Glutamatergic neuron (in vitro differentiated cells): ENCODE data around the gene G6PD. TPM values are rescaled to one million over a fixed set of nuclear protein-coding genes. Genes with fewer than 3 reads are reported as not detected.
"Not testable (repeated sequence)": the region's sequence is repeated elsewhere in the genome, so short reads cannot be mapped to it uniquely, and the experiment has no call there.

Experiments
- DNase-seq: peaks from one replicate; pipeline ENCODE4 v3.0.0; 2022
- H3K27ac Mint-ChIP-seq: one replicate; pipeline ENCODE4 v1.8.0; 2020; ENCODE audit warnings: mild to moderate bottlenecking, mixed read lengths, inconsistent platforms; ENCODE audit not compliant: unreplicated experiment
- H3K27me3 Mint-ChIP-seq: one replicate; pipeline ENCODE4 v1.8.0; 2020; ENCODE audit warnings: mild to moderate bottlenecking, moderate library complexity, mixed read lengths, inconsistent platforms; ENCODE audit not compliant: unreplicated experiment
- H3K36me3 Mint-ChIP-seq: one replicate; pipeline ENCODE4 v1.8.0; 2020; ENCODE audit warnings: mild to moderate bottlenecking, mixed read lengths, inconsistent platforms; ENCODE audit not compliant: unreplicated experiment
- H3K4me1 Mint-ChIP-seq: one replicate; pipeline ENCODE4 v1.8.0; 2020; ENCODE audit warnings: mild to moderate bottlenecking, low read depth, mixed read lengths, inconsistent platforms; ENCODE audit not compliant: unreplicated experiment
- H3K4me3 Mint-ChIP-seq: one replicate; pipeline ENCODE4 v1.8.0; 2020; ENCODE audit warnings: mild to moderate bottlenecking, mixed read lengths, inconsistent platforms; ENCODE audit not compliant: unreplicated experiment
- H3K9me3 Mint-ChIP-seq: one replicate; pipeline ENCODE4 v1.8.0; 2020; ENCODE audit warnings: mild to moderate bottlenecking, moderate library complexity, mixed read lengths, inconsistent platforms; ENCODE audit not compliant: unreplicated experiment
- long read RNA-seq: library from polyadenylated mRNA; unstranded; transcript quantifications from one replicate; pipeline ENCODE4 v2.0.0, GENCODE V29; 2020; ENCODE audit not compliant: unreplicated experiment
- total RNA-seq: library from RNA; stranded (reverse); fragmentation: NEBNext Ultra II Directional; extraction: Animal tissue kit (Norgen Biotek cat#: 25700); gene quantifications from one replicate; pipeline ENCODE4 v1.2.1, GENCODE V29; 2021; ENCODE audit not compliant: unreplicated experiment
- TF ChIP-seq, protein P1 (sequence below): fragments of 200-600 bp; sonication (generic); IDR thresholded peaks from one replicate; pipeline ENCODE4 v1.5.0; 2021; ENCODE audit not compliant: partially characterized antibody, unreplicated experiment

The G6PD gene
- total RNA-seq: 122 TPM
- long read RNA-seq, partial matches to known transcripts: 0 of 2 reads
- long read RNA-seq, other reads (novel, unspliced or antisense): 0 of 2 reads

DNA sequence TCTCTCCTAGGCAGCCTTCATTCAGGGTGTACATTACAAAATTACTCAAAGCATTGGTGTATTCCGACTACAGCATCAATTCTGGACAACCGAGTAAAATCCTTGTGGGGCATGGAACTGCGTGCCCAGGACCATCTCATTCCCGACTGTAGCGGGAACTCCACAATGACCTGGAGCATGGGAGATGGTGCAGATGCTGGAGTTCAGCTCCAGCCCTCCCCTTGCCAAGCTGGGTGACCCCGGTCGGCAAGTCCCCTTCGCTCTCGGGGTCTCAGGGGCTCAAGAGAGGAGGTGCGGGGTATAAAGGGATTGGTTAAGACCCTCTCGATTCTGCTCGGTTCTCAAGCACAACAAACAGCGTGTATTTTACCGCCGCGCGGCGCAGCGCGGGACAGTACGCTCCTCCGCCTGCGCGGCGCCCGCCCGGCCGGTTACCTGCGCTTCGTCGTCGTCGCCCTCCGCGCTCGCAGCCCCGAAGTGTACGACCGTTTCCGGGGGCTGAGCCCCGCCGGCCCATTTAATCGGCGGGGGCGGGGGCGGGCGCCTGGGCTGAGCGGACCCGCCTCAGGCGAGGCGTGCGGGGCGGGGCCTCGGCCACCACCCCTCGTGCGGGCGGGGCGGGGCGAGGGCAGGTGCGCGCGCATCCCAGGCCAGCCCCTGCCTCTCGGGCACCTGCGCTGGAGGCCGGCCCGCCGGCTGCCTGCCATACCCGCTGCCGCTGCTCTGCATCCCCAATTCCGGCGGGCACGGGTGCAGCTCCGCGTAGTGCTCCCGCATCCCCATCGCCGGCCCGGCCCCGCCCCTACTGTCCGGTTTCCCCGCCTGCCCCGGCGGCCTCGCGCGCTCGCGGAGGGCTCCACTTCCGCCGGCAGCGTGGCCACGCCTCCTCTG, at the start of gene G6PD:
G6PD (minus strand) TSS at position 493 of the 891 bp plus-strand sequence. CDS start 691 bp downstream, outside the sequence.
- Mint-ChIP-seq H3K4me3 (peak within 1 kb of the TSS; percentile 97), H3K9me3 (peaks cover 6% of the 10 kb centered on the region), H3K27me3 (no peaks in the 10 kb centered on the region), H3K36me3 (no peaks in the 10 kb centered on the region), H3K4me1 (peaks cover 4% of the 10 kb centered on the region), H3K27ac (peak within 1 kb of the TSS; percentile 89)
- TF ChIP-seq, protein P1, sequence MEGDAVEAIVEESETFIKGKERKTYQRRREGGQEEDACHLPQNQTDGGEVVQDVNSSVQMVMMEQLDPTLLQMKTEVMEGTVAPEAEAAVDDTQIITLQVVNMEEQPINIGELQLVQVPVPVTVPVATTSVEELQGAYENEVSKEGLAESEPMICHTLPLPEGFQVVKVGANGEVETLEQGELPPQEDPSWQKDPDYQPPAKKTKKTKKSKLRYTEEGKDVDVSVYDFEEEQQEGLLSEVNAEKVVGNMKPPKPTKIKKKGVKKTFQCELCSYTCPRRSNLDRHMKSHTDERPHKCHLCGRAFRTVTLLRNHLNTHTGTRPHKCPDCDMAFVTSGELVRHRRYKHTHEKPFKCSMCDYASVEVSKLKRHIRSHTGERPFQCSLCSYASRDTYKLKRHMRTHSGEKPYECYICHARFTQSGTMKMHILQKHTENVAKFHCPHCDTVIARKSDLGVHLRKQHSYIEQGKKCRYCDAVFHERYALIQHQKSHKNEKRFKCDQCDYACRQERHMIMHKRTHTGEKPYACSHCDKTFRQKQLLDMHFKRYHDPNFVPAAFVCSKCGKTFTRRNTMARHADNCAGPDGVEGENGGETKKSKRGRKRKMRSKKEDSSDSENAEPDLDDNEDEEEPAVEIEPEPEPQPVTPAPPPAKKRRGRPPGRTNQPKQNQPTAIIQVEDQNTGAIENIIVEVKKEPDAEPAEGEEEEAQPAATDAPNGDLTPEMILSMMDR: no peak
- peak; percentile 76 for DNase-seq

DNA sequence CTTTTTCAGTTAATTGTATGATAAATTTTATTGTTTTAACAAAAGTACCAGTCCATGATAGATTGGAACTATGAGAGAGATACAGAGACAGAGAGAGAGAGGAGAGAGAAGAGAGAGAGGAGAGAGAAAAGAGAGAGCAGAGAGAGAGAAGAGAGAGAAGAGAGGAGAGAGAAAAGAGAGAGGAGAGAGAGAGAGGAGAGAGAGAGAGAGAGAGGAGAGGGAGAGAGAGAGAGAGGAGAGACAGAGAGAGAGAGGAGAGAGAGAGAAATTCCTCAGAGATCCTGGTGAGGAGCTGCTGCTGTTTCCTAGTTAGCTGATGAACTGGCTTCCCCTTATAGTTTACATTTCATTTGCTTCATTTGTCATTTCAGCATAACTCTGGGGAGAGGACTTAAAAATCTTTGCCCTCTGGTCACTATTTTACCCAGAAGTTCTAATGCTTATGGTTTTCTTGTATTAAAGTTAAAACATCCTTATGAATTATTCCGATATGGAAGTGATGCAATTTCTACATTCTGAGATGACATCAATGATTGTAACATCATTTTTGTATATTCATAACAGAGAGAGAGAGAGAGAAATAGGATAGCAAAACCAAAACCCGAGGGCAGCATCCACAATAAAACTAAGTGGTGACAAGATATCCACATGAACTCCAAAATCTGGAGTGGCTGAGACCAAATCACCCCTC, 49.1 kb upstream of the G6PD start:
- no peak overlapping the region for H3K4me3 Mint-ChIP-seq
- H3K27ac Mint-ChIP-seq: no peak overlapping the region
- peaks cover 2% of the 10 kb centered on the region for H3K27me3 Mint-ChIP-seq
- no peak for DNase-seq
- TF ChIP-seq, protein P1: no peak
- H3K4me1 Mint-ChIP-seq: no peaks in the 10 kb centered on the region
- H3K9me3 Mint-ChIP-seq: no peaks in the 10 kb centered on the region
- H3K36me3 Mint-ChIP-seq: peaks cover 4% of the 10 kb centered on the region

GRCh38 chrX:154594491-154594890, 47.8 kb upstream of the G6PD start:
- DNase-seq: no peak
- Mint-ChIP-seq H3K4me3 (no peak overlapping the region), H3K27me3 (peaks cover 2% of the 10 kb centered on the region), H3K4me1 (no peaks in the 10 kb centered on the region), H3K36me3 (peaks cover 4% of the 10 kb centered on the region), H3K9me3 (no peaks in the 10 kb centered on the region), H3K27ac (no peak overlapping the region)
- TF ChIP-seq, protein P1: no peak

DNA sequence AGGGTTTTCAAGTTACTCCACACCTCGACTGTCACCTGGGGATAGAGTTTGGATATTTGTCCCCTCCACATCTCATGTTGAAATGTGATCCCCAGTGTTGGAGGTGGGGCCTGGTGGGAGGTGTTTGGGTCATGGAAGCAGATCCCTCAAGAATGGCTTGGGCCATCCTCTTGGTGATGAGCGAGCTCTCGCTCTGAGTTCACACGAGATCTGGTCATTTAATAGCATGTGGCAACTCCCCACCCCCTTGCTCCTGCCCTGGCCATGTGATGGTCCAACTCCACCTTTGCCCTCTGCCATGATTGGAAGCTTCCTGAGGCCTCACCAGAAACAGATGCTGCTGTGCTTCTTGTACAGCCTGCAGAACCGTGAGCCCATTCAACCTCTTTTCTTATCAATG, 46.6 kb upstream of the G6PD start:
- no peaks in the 10 kb centered on the region for H3K9me3 Mint-ChIP-seq
- no peaks in the 10 kb centered on the region for H3K4me1 Mint-ChIP-seq
- peaks cover 2% of the 10 kb centered on the region for H3K27me3 Mint-ChIP-seq
- DNase-seq: no peak
- H3K4me3 Mint-ChIP-seq: no peak overlapping the region
- no peak overlapping the region for H3K27ac Mint-ChIP-seq
- TF ChIP-seq, protein P1: no peak
- peaks cover 4% of the 10 kb centered on the region for H3K36me3 Mint-ChIP-seq

GRCh38 chrX:154592505-154592904, 45.9 kb upstream of the G6PD start:
- Mint-ChIP-seq H3K27me3 (peaks cover 2% of the 10 kb centered on the region), H3K36me3 (peaks cover 4% of the 10 kb centered on the region), H3K4me3 (no peak overlapping the region), H3K27ac (no peak overlapping the region), H3K9me3 (no peaks in the 10 kb centered on the region), H3K4me1 (no peaks in the 10 kb centered on the region)
- no peak for DNase-seq
- TF ChIP-seq, protein P1: no peak

DNA sequence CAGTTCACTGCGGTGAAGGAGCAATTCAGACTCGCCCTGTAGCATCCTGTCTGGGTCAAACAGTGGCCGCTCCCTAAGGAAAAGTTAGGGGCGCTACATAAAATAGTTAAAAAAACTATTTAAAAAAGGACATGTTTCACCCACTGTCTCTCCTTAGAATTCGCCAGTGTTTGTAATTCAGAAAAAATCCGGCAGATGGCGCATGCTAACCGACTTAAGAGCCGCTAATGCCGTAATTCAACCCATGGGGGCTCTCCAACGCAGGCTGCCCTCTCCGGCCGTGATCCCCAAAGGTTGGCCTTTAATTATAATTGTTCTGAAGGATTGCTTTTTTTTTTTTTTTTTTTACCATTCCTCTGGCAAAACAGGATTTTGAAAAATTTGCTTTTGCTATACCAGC, 43.8 kb upstream of the G6PD start:
- H3K27ac Mint-ChIP-seq, H3K36me3 Mint-ChIP-seq, H3K4me1 Mint-ChIP-seq: not testable (repeated sequence)

DNA sequence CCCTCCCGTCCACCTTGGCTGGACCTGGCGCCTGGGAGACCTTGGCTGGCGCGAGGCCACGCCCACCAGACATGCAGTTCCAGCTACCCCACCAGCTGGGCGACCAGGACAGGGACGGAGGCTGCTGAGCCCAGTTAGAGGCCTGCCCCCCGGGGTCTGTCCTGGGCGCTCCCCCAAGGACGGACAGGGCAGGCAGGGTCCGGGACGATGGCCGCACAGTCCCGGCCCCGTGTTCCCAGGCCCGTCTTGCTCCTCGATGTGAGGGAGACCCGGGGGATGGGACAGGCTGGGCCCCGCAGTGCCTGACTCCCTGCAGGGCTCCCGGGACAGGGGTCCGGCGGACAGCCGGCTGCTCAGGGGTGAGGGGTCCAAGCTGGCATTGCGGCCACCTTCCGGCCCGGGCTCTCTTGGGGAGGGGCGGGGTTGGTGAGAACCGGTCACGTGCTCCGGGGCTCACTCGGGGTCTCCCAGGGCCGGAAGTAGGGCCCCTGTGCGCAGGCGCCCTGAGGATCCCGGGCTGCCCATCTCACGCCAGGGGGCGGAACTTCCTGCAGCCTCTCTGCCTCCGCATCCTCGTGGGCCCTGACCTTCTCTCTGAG, 38.0 kb upstream of the G6PD start, which contains the start of gene CTAG1A:
CTAG1A (plus strand) TSS at position 549 of the 599 bp plus-strand sequence. CDS start 74 bp downstream, outside the sequence.
- not testable (repeated sequence) for H3K4me1 Mint-ChIP-seq, H3K27me3 Mint-ChIP-seq, H3K27ac Mint-ChIP-seq, H3K9me3 Mint-ChIP-seq, DNase-seq, H3K36me3 Mint-ChIP-seq, H3K4me3 Mint-ChIP-seq

More for the DNA sequence above, 43.8 kb upstream of the G6PD start:
- not testable (repeated sequence) for DNase-seq, H3K9me3 Mint-ChIP-seq, H3K27me3 Mint-ChIP-seq, H3K4me3 Mint-ChIP-seq
